HCT116 (cell line): Measurements from ENCODE around the gene IER5L. TPM values are rescaled to one million over a fixed set of nuclear protein-coding genes. Genes with fewer than 3 reads are reported as not detected.

Source experiments
- ATAC-seq: fragments of 200-7000 bp; cut with Tn5 transposase; 2 replicates; pipeline ENCODE4 v1.9.1; 2020; ENCODE audit warnings: mild to moderate bottlenecking, moderate library complexity
- BruUV-seq: library from RNA; stranded (reverse); fragments of 400-500 nt; replicated peaks from 2 replicates; lab custom pipeline; 2021; lab: Mats Ljungman, UMichigan
- CTCF ChIA-PET: fragments of 300-600 bp; sonication (Branson Sonifier 250); formaldehyde crosslinking; loops from one replicate; lab custom pipeline; 2021; ENCODE audit warnings: antibody characterized with exemption; lab: Charles Lee
- POLR2A ChIA-PET: fragments of 300-600, 350-600 bp; sonication (Branson Sonifier 250); formaldehyde crosslinking; loops from one replicate; lab custom pipeline; 2021; ENCODE audit warnings: antibody characterized with exemption; lab: Charles Lee
- RAD21 ChIA-PET, 2 experiments: fragments of 300-600 bp; sonication (Branson Sonifier 250); formaldehyde crosslinking; loops; one replicate each; lab custom pipeline; 2023; ENCODE audit warnings: low total read pairs in 2 of 2; ENCODE audit not compliant: uncharacterized antibody in 2 of 2, unreplicated experiment in 2 of 2, low non-redundant PET in 1 of 2; lab: Charles Lee
- DNase-seq: peaks from one replicate; pipeline ENCODE4 v3.0.0-alpha.2; 2010; ENCODE audit warnings: low read depth, low spot score
- H2AFZ ChIP-seq: fragments of 200-600 bp; shearing (Covaris generic), sonication (generic); 2 replicates; pipeline ENCODE4 v1.6.1; 2017; ENCODE audit warnings: low read depth, mixed run types, mixed read lengths, antibody characterized with exemption, low read length; ENCODE audit not compliant: poor library complexity, severe bottlenecking
- H3K27ac ChIP-seq: 2 replicates; pipeline ENCODE4 v1.5.1; 2012; ENCODE audit warnings: low read depth, low read length
- H3K27me3 ChIP-seq: fragments of 200-600 bp; sonication (generic); 2 replicates; pipeline ENCODE4 v1.6.1; 2016; ENCODE audit warnings: mixed run types, low read length, mixed read lengths; ENCODE audit not compliant: insufficient read depth
- H3K36me3 ChIP-seq, 2 experiments: fragments of 200-500 bp in 1 of 2; fragments of 200-600 bp in 1 of 2; sonication (Bioruptor generic) in 1 of 2; sonication (generic) in 1 of 2; 2 replicates each; pipeline versions ENCODE4 v1.5.1 to v1.6.1; 2014 to 2016; ENCODE audit warnings: low read length in 2 of 2, inconsistent platforms in 1 of 2, mixed read lengths in 1 of 2, mixed run types in 1 of 2; ENCODE audit not compliant: insufficient read depth in 2 of 2, control insufficient read depth in 1 of 2
- H3K4me1 ChIP-seq, 2 experiments: fragments of 200-600 bp in 1 of 2; sonication (generic) in 1 of 2; 2 replicates each; pipeline versions ENCODE4 v1.5.1 to v1.6.1; 2012 to 2017; ENCODE audit warnings: low read length in 2 of 2, inconsistent platforms in 1 of 2, mild to moderate bottlenecking in 1 of 2, mixed read lengths in 1 of 2, mixed run types in 1 of 2, moderate library complexity in 1 of 2; ENCODE audit not compliant: insufficient read depth in 2 of 2, control insufficient read depth in 1 of 2
- H3K4me2 ChIP-seq: fragments of 200-600 bp; sonication (generic); 2 replicates; pipeline ENCODE4 v1.6.1; 2017; ENCODE audit warnings: mixed run types, low read length, mixed read lengths
- H3K4me3 ChIP-seq, 2 experiments: fragments of 200-600 bp in 1 of 2; sonication (generic) in 1 of 2; replicated peaks in 1 of 2; 2 replicates each; pipeline ENCODE4 v1.5.1; 2011 to 2016; ENCODE audit warnings: low read length in 2 of 2, control low read depth in 1 of 2, low read depth in 1 of 2, mild to moderate bottlenecking in 1 of 2, mixed read lengths in 1 of 2, mixed run types in 1 of 2
- H3K79me2 ChIP-seq: fragments of 200-600 bp; sonication (generic); 2 replicates; pipeline ENCODE4 v1.6.1; 2017; ENCODE audit warnings: mild to moderate bottlenecking, mixed run types, low read length, moderate library complexity, mixed read lengths; ENCODE audit not compliant: insufficient read depth
- H3K9ac ChIP-seq: fragments of 200-600 bp; sonication (generic); 2 replicates; pipeline ENCODE4 v1.6.1; 2016; ENCODE audit warnings: low read length, mixed read lengths
- H3K9me2 ChIP-seq: fragments of 200-600 bp; sonication (generic), shearing (Covaris generic); 2 replicates; pipeline ENCODE4 v1.6.1; 2017; ENCODE audit warnings: mixed run types, mild to moderate bottlenecking, moderate library complexity; ENCODE audit not compliant: insufficient read depth
- H3K9me3 ChIP-seq, 2 experiments: fragments of 200-500 bp in 1 of 2; fragments of 200-600 bp in 1 of 2; sonication (Bioruptor generic) in 1 of 2; sonication (generic) in 1 of 2; 2 replicates each; pipeline ENCODE4 v1.6.1; 2014 to 2017; ENCODE audit warnings: low read length in 2 of 2, mixed read lengths in 2 of 2, inconsistent platforms in 1 of 2, low read depth in 1 of 2, mild to moderate bottlenecking in 1 of 2, mixed run types in 1 of 2, moderate library complexity in 1 of 2; ENCODE audit not compliant: control insufficient read depth in 1 of 2, insufficient read depth in 1 of 2
- H4K20me1 ChIP-seq: fragments of 200-600 bp; sonication (generic), shearing (Covaris generic); 2 replicates; pipeline ENCODE4 v1.6.1; 2017; ENCODE audit warnings: mixed run types, mild to moderate bottlenecking, moderate library complexity; ENCODE audit not compliant: insufficient read depth
- ATF3 ChIP-seq: IDR thresholded peaks from 2 replicates; pipeline ENCODE4 v1.6.1; 2012
- CBX3 ChIP-seq: IDR thresholded peaks from 2 replicates; pipeline ENCODE4 v1.6.1; 2012; ENCODE audit warnings: low read depth
- POLR2A ChIP-seq: IDR thresholded peaks from 2 replicates; pipeline ENCODE4 v1.7.0; 2011; ENCODE audit warnings: borderline replicate concordance; ENCODE audit not compliant: insufficient read depth, insufficient read length; ENCODE audit errors: extremely low read depth
- POLR2AphosphoS5 ChIP-seq: IDR thresholded peaks from 2 replicates; pipeline ENCODE4 v1.6.1; 2011; ENCODE audit warnings: mild to moderate bottlenecking, low read depth, low read length, moderate library complexity
- RAD21 ChIP-seq: IDR thresholded peaks from 2 replicates; pipeline ENCODE4 v1.6.1; 2012; ENCODE audit warnings: low read depth, mild to moderate bottlenecking
- intact Hi-C: fragments of 100-400 bp; cut with micrococcal nuclease; formaldehyde crosslinking; loops from 2 replicates; pipeline ENCODE4 v1.10.0; 2022
- total RNA-seq: library from RNA; stranded (reverse); gene quantifications from one replicate; pipeline ENCODE4 v1.2.1, GENCODE V29; 2021; ENCODE audit not compliant: unreplicated experiment

IER5L gene
- total RNA-seq, 1 experiment from 2014 or later = 195 TPM

GRCh38 chr9:129204840-129205239, 26.8 kb upstream of the IER5L start:
- H3K4me2 ChIP-seq = no peak overlapping the region
- no peaks in the 10 kb centered on the region for H3K27me3 ChIP-seq
- peaks cover 13 to 35% of the 10 kb centered on the region in 2 experiments for H3K4me1 ChIP-seq
- H3K79me2 ChIP-seq = no peaks in the 10 kb centered on the region
- TF ChIP-seq RAD21 = no peak
- no peak for TF ChIP-seq CBX3
- TF ChIP-seq POLR2A = no peak
- TF ChIP-seq ATF3 = no peak
- no peaks in the 10 kb centered on the region for H3K9me3 ChIP-seq
- BruUV-seq = no TSS peak
- DNase-seq (no peak), ATAC-seq (no peak)
- no peak overlapping the region for H3K4me3 ChIP-seq
- no peaks in the 10 kb centered on the region for H3K36me3 ChIP-seq
- H4K20me1 ChIP-seq = no peaks in the 10 kb centered on the region
- RAD21 ChIA-PET = no interaction called here
- no peak overlapping the region for H3K9ac ChIP-seq
- POLR2A ChIA-PET = no interaction called here
- H3K27ac ChIP-seq = no peak overlapping the region
- intact Hi-C loops = no loop called here
- CTCF ChIA-PET = no interaction called here
- H3K9me2 ChIP-seq = no peaks in the 10 kb centered on the region
- H2AFZ ChIP-seq = no peak overlapping the region

GRCh38 chr9:129203556-129203909, 25.5 kb upstream of the IER5L start:
- ChIA-PET CTCF (no interaction called here), RAD21 (no interaction called here), POLR2A (no interaction called here)
- H3K4me1 ChIP-seq = peaks cover 22 to 38% of the 10 kb centered on the region in 2 experiments
- peak overlapping the region; percentile 66 for H3K9ac ChIP-seq
- H2AFZ ChIP-seq = no peak overlapping the region
- H3K27ac ChIP-seq = peak overlapping the region; percentile 43; the same call in 1 of the 2 replicates
- ATAC-seq (no peak), DNase-seq (no peak)
- no peaks in the 10 kb centered on the region for H3K79me2 ChIP-seq
- H3K27me3 ChIP-seq = no peaks in the 10 kb centered on the region
- H3K9me2 ChIP-seq = no peaks in the 10 kb centered on the region
- BruUV-seq = no TSS peak
- H3K4me2 ChIP-seq = peak overlapping the region; percentile 87
- H3K4me3 ChIP-seq = peak overlapping the region; percentile 51 to 64
- no peaks in the 10 kb centered on the region for H3K36me3 ChIP-seq
- intact Hi-C loops = no loop called here
- H4K20me1 ChIP-seq = no peaks in the 10 kb centered on the region
- H3K9me3 ChIP-seq = no peaks in the 10 kb centered on the region
- no peak for TF ChIP-seq POLR2AphosphoS5
- no peak for TF ChIP-seq POLR2A
- no peak for TF ChIP-seq CBX3
- TF ChIP-seq, all 23 proteins: peak for 0
